IMR-90 (cell line): ENCODE results near the gene MYRFL. TPM values are rescaled to one million over a fixed set of nuclear protein-coding genes. Genes with fewer than 3 reads are reported as not detected.

Experiments used
- ATAC-seq: fragments of 200-7000 bp; cut with Tn5 transposase; 2 replicates; pipeline ENCODE4 v1.9.1; 2020; ENCODE audit warnings: low read depth, mild to moderate bottlenecking, moderate library complexity
- BruUV-seq: library from RNA; stranded (reverse); fragments of 400-500 nt; replicated peaks from 2 replicates; lab custom pipeline; 2021; lab: Mats Ljungman, UMichigan
- CTCF ChIA-PET: fragments of 300-600 bp; formaldehyde crosslinking; extraction: SDS; loops from one replicate; lab custom pipeline; 2021; ENCODE audit warnings: antibody characterized with exemption; lab: Yijun Ruan, JAX
- POLR2A ChIA-PET: fragments of 300-600 bp; sonication (Branson Sonifier 250); formaldehyde crosslinking; loops from one replicate; lab custom pipeline; 2022; ENCODE audit warnings: antibody characterized with exemption; ENCODE audit not compliant: unreplicated experiment; lab: Charles Lee
- DNase-seq: peaks from one replicate; pipeline ENCODE4 v3.0.0; 2013
- H2AFZ ChIP-seq: replicated peaks from 2 replicates; pipeline ENCODE3; 2013; ENCODE audit warnings: low read length, mild to moderate bottlenecking; ENCODE audit not compliant: poor library complexity
- H2AK5ac ChIP-seq: 2 replicates; pipeline ENCODE4 v1.6.1; 2013; ENCODE audit warnings: low read depth, low read length, inconsistent platforms
- H2AK9ac ChIP-seq: replicated peaks from 2 replicates; pipeline ENCODE3; 2013; ENCODE audit warnings: mild to moderate bottlenecking, low read depth, low read length, moderate library complexity; ENCODE audit not compliant: poor library complexity
- H2BK120ac ChIP-seq: 2 replicates; pipeline ENCODE4 v1.6.1; 2013; ENCODE audit warnings: low read depth, low read length, inconsistent platforms
- H2BK15ac ChIP-seq: 3 replicates; pipeline ENCODE4 v1.6.1; 2013; ENCODE audit warnings: low read depth, low read length, inconsistent platforms
- H2BK20ac ChIP-seq: 2 replicates; pipeline ENCODE4 v1.6.1; 2013; ENCODE audit warnings: low read depth, mild to moderate bottlenecking, inconsistent platforms, low read length, moderate library complexity
- H2BK5ac ChIP-seq: 2 replicates; pipeline ENCODE4 v1.6.1; 2013; ENCODE audit warnings: mild to moderate bottlenecking, low read depth, low read length, inconsistent platforms; ENCODE audit not compliant: poor library complexity, severe bottlenecking
- H3K14ac ChIP-seq: replicated peaks from 2 replicates; pipeline ENCODE4 v1.6.1; 2013; ENCODE audit warnings: low read depth, low read length, inconsistent platforms
- H3K18ac ChIP-seq: 2 replicates; pipeline ENCODE4 v1.6.1; 2013; ENCODE audit warnings: low read depth, low read length, control low read depth
- H3K23ac ChIP-seq: 2 replicates; pipeline ENCODE4 v1.6.1; 2013; ENCODE audit warnings: low read depth, low read length, inconsistent platforms
- H3K27ac ChIP-seq: 2 replicates; pipeline ENCODE4 v1.5.1; 2013; ENCODE audit warnings: mild to moderate bottlenecking, control low read depth, low read length; ENCODE audit not compliant: insufficient read depth
- H3K27me3 ChIP-seq: 2 replicates; pipeline ENCODE4 v1.6.1; 2013; ENCODE audit warnings: low read length; ENCODE audit not compliant: control insufficient read depth, insufficient read depth
- H3K36me3 ChIP-seq: 2 replicates; pipeline ENCODE4 v1.6.1; 2013; ENCODE audit warnings: low read length, mixed read lengths; ENCODE audit not compliant: control insufficient read depth, insufficient read depth
- H3K4ac ChIP-seq: 2 replicates; pipeline ENCODE4 v1.6.1; 2013; ENCODE audit warnings: low read depth, low read length, inconsistent platforms
- H3K4me1 ChIP-seq: 2 replicates; pipeline ENCODE4 v1.6.1; 2013; ENCODE audit warnings: low read length, mixed read lengths; ENCODE audit not compliant: control insufficient read depth, insufficient read depth
- H3K4me2 ChIP-seq: 2 replicates; pipeline ENCODE4 v1.6.1; 2013; ENCODE audit warnings: low read depth, mild to moderate bottlenecking, control low read depth, low read length, moderate library complexity
- H3K4me3 ChIP-seq: 2 replicates; pipeline ENCODE4 v1.5.1; 2013; ENCODE audit warnings: low read depth, mild to moderate bottlenecking, control low read depth, low read length, moderate library complexity; ENCODE audit not compliant: insufficient read depth
- H3K56ac ChIP-seq: 2 replicates; pipeline ENCODE4 v1.6.1; 2013; ENCODE audit warnings: low read length, inconsistent platforms; ENCODE audit not compliant: insufficient read depth; ENCODE audit errors: extremely low read depth
- H3K79me1 ChIP-seq, 2 experiments: 2 replicates each; pipeline ENCODE4 v1.6.1; 2013; ENCODE audit warnings: low read length in 2 of 2, inconsistent platforms in 1 of 2, low read depth in 1 of 2
- H3K9ac ChIP-seq: 2 replicates; pipeline ENCODE4 v1.6.1; 2013; ENCODE audit warnings: low read depth, low read length, control low read depth
- H3K9me1 ChIP-seq: 2 replicates; pipeline ENCODE4 v1.6.1; 2013; ENCODE audit warnings: low read length, inconsistent platforms; ENCODE audit not compliant: insufficient read depth
- H3K9me3 ChIP-seq: 2 replicates; pipeline ENCODE4 v1.6.1; 2013; ENCODE audit warnings: low read length; ENCODE audit not compliant: control insufficient read depth, insufficient read depth
- H4K20me1 ChIP-seq: 2 replicates; pipeline ENCODE4 v1.6.1; 2013; ENCODE audit warnings: low read length, inconsistent platforms; ENCODE audit not compliant: insufficient read depth
- H4K5ac ChIP-seq: 2 replicates; pipeline ENCODE4 v1.6.1; 2013; ENCODE audit warnings: mild to moderate bottlenecking, low read depth, low read length, control low read depth
- H4K8ac ChIP-seq, 2 experiments: 2 replicates each; pipeline ENCODE4 v1.6.1; 2013; ENCODE audit warnings: low read depth in 2 of 2, low read length in 2 of 2, control low read depth in 1 of 2, inconsistent platforms in 1 of 2
- H4K91ac ChIP-seq: 2 replicates; pipeline ENCODE4 v1.6.1; 2013; ENCODE audit warnings: low read depth, low read length, inconsistent platforms; ENCODE audit not compliant: insufficient read depth
- CHD1 ChIP-seq: IDR thresholded peaks from 2 replicates; pipeline ENCODE4 v1.6.1; 2012; ENCODE audit warnings: low read depth, low read length, improper control_type of control experiment
- FOS ChIP-seq: fragments of 150-350 bp; IDR thresholded peaks from 2 replicates; pipeline ENCODE4 v1.6.1; 2016; ENCODE audit warnings: low read depth, low read length
- MAZ ChIP-seq: IDR thresholded peaks from 2 replicates; pipeline ENCODE4 v1.6.1; 2012; ENCODE audit warnings: low read depth, mild to moderate bottlenecking, low read length, improper control_type of control experiment, moderate library complexity, borderline replicate concordance
- MXI1 ChIP-seq: IDR thresholded peaks from 2 replicates; pipeline ENCODE4 v1.6.1; 2012; ENCODE audit warnings: low read depth, mild to moderate bottlenecking, low read length, moderate library complexity, borderline replicate concordance
- SMC3 ChIP-seq: fragments of 150-350 bp; IDR thresholded peaks from 2 replicates; pipeline ENCODE4 v1.6.1; 2016; ENCODE audit warnings: low read depth, mild to moderate bottlenecking, antibody characterized with exemption, low read length, moderate library complexity
- USF2 ChIP-seq: fragments of 150-350 bp; IDR thresholded peaks from 2 replicates; pipeline ENCODE4 v1.6.1; 2017; ENCODE audit warnings: mild to moderate bottlenecking, antibody characterized with exemption, low read length, low read depth
- WGBS, 2 experiments: methylation state at CpG; one replicate each; pipeline versions ENCODE4 v1.1.5 to v1.1.7; 2013; ENCODE audit warnings: missing lambda C conversion rate in 2 of 2; ENCODE audit not compliant: insufficient read length in 1 of 2; ENCODE audit errors: extremely low coverage in 2 of 2; 5-methylcytosine and 5-hydroxymethylcytosine counted together
- dilution Hi-C: fragments of 300-500 bp; cut with HindIII; formaldehyde crosslinking; loops from one replicate; pipeline ENCODE4 v1.14.3; 2018; ENCODE audit warnings: low sequenced_read_pairs; ENCODE audit not compliant: unreplicated experiment
- in situ Hi-C: fragments of 300-500 bp; cut with MboI; formaldehyde crosslinking; loops from 3 replicates; pipeline ENCODE4 v1.14.3; 2019; ENCODE audit warnings: low sequenced_read_pairs, inconsistent platforms, mixed read lengths
- intact Hi-C: fragments of 100-400 bp; cut with micrococcal nuclease; formaldehyde crosslinking; loops from 2 replicates; pipeline ENCODE4 v1.10.0; 2022
- polyA plus RNA-seq, 3 experiments: library from polyadenylated mRNA; depleted of rRNA; stranded (reverse); fragments of >200 nt; gene quantifications; 2 replicates each; pipeline ENCODE4 v1.2.3, GENCODE V29; 2012; ENCODE audit warnings: low replicate concordance in 1 of 3
- total RNA-seq: library from RNA; depleted of rRNA; stranded (reverse); fragments of >200 nt; gene quantifications from 2 replicates; pipeline ENCODE4 v1.2.3, GENCODE V29; 2012
- TF ChIP-seq, protein P1 (sequence below): conservative IDR thresholded peaks from 2 replicates; pipeline ENCODE4 v1.5.1; 2012; ENCODE audit warnings: mild to moderate bottlenecking, low read depth, low read length, improper control_type of control experiment

MYRFL gene
- total and polyA plus RNA-seq, 2 of the 4 experiments (the other 2 are of a cell fraction): not detected

- Histone ChIP-seq H3K14ac (no peak overlapping the region), H2AFZ (no peak overlapping the region), H3K4me1 (no peaks in the 10 kb centered on the region), H2AK5ac (no peak overlapping the region), H2BK5ac (no peak overlapping the region), H3K79me1 (no peaks in the 10 kb centered on the region), H3K4me2 (no peak overlapping the region), H3K9ac (no peak overlapping the region), H3K4me3 (no peak overlapping the region), H3K9me1 (no peaks in the 10 kb centered on the region), H3K56ac (no peak overlapping the region), H2BK20ac (no peak overlapping the region), H2BK120ac (no peak overlapping the region), H2BK15ac (no peak overlapping the region), H3K23ac (no peak overlapping the region), H3K36me3 (no peaks in the 10 kb centered on the region), H3K18ac (no peak overlapping the region), H3K4ac (no peak overlapping the region), H3K27me3 (no peaks in the 10 kb centered on the region; the same call in 1 of the 2 replicates), H4K20me1 (no peaks in the 10 kb centered on the region), H3K27ac (no peak overlapping the region), H3K9me3 (no peaks in the 10 kb centered on the region), H2AK9ac (no peak overlapping the region), H4K91ac (no peak overlapping the region), H4K8ac (no peak overlapping the region), H4K5ac (no peak overlapping the region)
- in situ Hi-C loops: loop anchor here (10.0 kb wide), 1 partner anchor 329 kb away; no protein-coding TSS in a partner anchor
- ATAC-seq: no peak
- ChIA-PET CTCF (interaction anchor here (1.7 kb wide), 1 partner anchor 26 kb away, joined by 3 read pairs; no protein-coding TSS in a partner anchor), POLR2A (no interaction called here)
- intact Hi-C loops: no loop called here
- 60% methylated on average over 1 of the region's 1 CpG; no CpG with 5 or more reads in 1 of the 2 experiments for WGBS, 2 experiments
- no peak for DNase-seq
- dilution Hi-C loops: no loop called here
- TF ChIP-seq FOS (no peak), MXI1 (no peak), SMC3 (no peak), MAZ (no peak), CHD1 (no peak), USF2 (no peak)
- TF ChIP-seq, protein P1, sequence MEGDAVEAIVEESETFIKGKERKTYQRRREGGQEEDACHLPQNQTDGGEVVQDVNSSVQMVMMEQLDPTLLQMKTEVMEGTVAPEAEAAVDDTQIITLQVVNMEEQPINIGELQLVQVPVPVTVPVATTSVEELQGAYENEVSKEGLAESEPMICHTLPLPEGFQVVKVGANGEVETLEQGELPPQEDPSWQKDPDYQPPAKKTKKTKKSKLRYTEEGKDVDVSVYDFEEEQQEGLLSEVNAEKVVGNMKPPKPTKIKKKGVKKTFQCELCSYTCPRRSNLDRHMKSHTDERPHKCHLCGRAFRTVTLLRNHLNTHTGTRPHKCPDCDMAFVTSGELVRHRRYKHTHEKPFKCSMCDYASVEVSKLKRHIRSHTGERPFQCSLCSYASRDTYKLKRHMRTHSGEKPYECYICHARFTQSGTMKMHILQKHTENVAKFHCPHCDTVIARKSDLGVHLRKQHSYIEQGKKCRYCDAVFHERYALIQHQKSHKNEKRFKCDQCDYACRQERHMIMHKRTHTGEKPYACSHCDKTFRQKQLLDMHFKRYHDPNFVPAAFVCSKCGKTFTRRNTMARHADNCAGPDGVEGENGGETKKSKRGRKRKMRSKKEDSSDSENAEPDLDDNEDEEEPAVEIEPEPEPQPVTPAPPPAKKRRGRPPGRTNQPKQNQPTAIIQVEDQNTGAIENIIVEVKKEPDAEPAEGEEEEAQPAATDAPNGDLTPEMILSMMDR: no peak
- no TSS peak for BruUV-seq
Observed at GRCh38 chr12:69905801-69906200, 80.8 kb downstream of the MYRFL start.
